IPS DF 4.7 (cell line): ENCODE results near the gene ABHD12.

Source experiments
- DNase-seq: peaks from one replicate; pipeline ENCODE4 v3.0.0-alpha.2; 2013; ENCODE audit warnings: low spot score; ENCODE audit errors: extremely low read depth

Gene ABHD12

GRCh38 chr20:25258828-25259227, 131.8 kb downstream of the ABHD12 start:
- DNase-seq: no peak

- no peak for DNase-seq
Measured at GRCh38 chr20:25258476-25258805, 132.2 kb downstream of the ABHD12 start.

GRCh38 chr20:25257756-25258475, 132.7 kb downstream of the ABHD12 start:
- no peak for DNase-seq

- DNase-seq: no peak
Measured at GRCh38 chr20:25257130-25257529, 133.5 kb downstream of the ABHD12 start.

GRCh38 chr20:25256226-25256859, 134.3 kb downstream of the ABHD12 start:
- no peak for DNase-seq

GRCh38 chr20:25254986-25255680, 135.5 kb downstream of the ABHD12 start:
- DNase-seq: no peak

- no peak for DNase-seq
Measured at GRCh38 chr20:25254571-25254970, 136.1 kb downstream of the ABHD12 start.

GRCh38 chr20:25253606-25254275, 136.9 kb downstream of the ABHD12 start:
- no peak for DNase-seq

- DNase-seq: no peak
Measured at GRCh38 chr20:25252686-25253421, 137.8 kb downstream of the ABHD12 start.

GRCh38 chr20:25252230-25252651, 138.4 kb downstream of the ABHD12 start:
- no peak for DNase-seq

GRCh38 chr20:25251558-25251957, 139.1 kb downstream of the ABHD12 start:
- DNase-seq: no peak

GRCh38 chr20:25251019-25251418, 139.6 kb downstream of the ABHD12 start:
- DNase-seq: no peak

GRCh38 chr20:25250508-25250907, 140.1 kb downstream of the ABHD12 start:
- DNase-seq: no peak
